GM18519 (cell line): ENCODE data around the gene AKR7A3.
A peak's percentile ranks its signal among the peaks of the same experiment; 100 is the strongest.
"Not testable (repeated sequence)": the region's sequence is repeated elsewhere in the genome, so short reads cannot be mapped to it uniquely, and the experiment has no call there.

ENCODE experiments used
- ATAC-seq: cut with Tn5 transposase; IDR thresholded peaks from one replicate; pipeline ENCODE4 v1.9.1; 2021; ENCODE audit warnings: mild to moderate bottlenecking, moderate library complexity; ENCODE audit not compliant: unreplicated experiment, low FRiP score

The AKR7A3 gene

GRCh38 chr1:19321071-19321470 lies 32.5 kb upstream of the AKR7A3 start:
- ATAC-seq, result no peak

GRCh38 chr1:19319196-19319595 lies 30.6 kb upstream of the AKR7A3 start:
- no peak for ATAC-seq

GRCh38 chr1:19317126-19317910 lies 28.7 kb upstream of the AKR7A3 start:
- no peak for ATAC-seq

GRCh38 chr1:19315378-19316198 lies 27.0 kb upstream of the AKR7A3 start:
- no peak for ATAC-seq

GRCh38 chr1:19313961-19314882 lies 25.7 kb upstream of the AKR7A3 start:
- ATAC-seq, result no peak

- no peak for ATAC-seq
Observed at GRCh38 chr1:19313636-19313959, 25.0 kb upstream of the AKR7A3 start.

- ATAC-seq, result peak; percentile 3
Observed at GRCh38 chr1:19312782-19313635, 24.4 kb upstream of the AKR7A3 start.

- peak; percentile 67 for ATAC-seq
Observed at GRCh38 chr1:19311931-19312781, 23.6 kb upstream of the AKR7A3 start, which contains the start of the genes AKR7A2 and SLC66A1. AKR7A2 (minus strand) TSS chr1:19312144; CDS start chr1:19312124, 20 bp downstream. SLC66A1 (plus strand) TSS chr1:19312326; CDS start chr1:19317678, 5,352 bp downstream.

- no peak for ATAC-seq
Observed at GRCh38 chr1:19311503-19311930, 22.9 kb upstream of the AKR7A3 start.

- no peak for ATAC-seq
Observed at GRCh38 chr1:19310720-19311502, 22.3 kb upstream of the AKR7A3 start.

- no peak for ATAC-seq
Observed at GRCh38 chr1:19310061-19310460, 21.5 kb upstream of the AKR7A3 start.

GRCh38 chr1:19309123-19309813 lies 20.7 kb upstream of the AKR7A3 start:
- no peak for ATAC-seq

- ATAC-seq, result no peak
Observed at GRCh38 chr1:19308509-19308907, 19.9 kb upstream of the AKR7A3 start.

GRCh38 chr1:19307794-19308508 lies 19.4 kb upstream of the AKR7A3 start:
- ATAC-seq, result no peak

- no peak for ATAC-seq
Observed at GRCh38 chr1:19306941-19307340, 18.4 kb upstream of the AKR7A3 start.

- ATAC-seq, result no peak
Observed at GRCh38 chr1:19305880-19306279, 17.3 kb upstream of the AKR7A3 start.

GRCh38 chr1:19304081-19304480 lies 15.5 kb upstream of the AKR7A3 start:
- not testable (repeated sequence) for ATAC-seq
